HG02970 (cell line): ENCODE measurements around the gene TBC1D5.
"Not testable (repeated sequence)": the region's sequence is repeated elsewhere in the genome, so short reads cannot be mapped to it uniquely, and the experiment has no call there.

Experiments
- ATAC-seq: cut with Tn5 transposase; IDR thresholded peaks from one replicate; pipeline ENCODE4 v1.9.1; 2021; ENCODE audit warnings: mild to moderate bottlenecking, moderate library complexity, moderate number of reproducible peaks; ENCODE audit not compliant: unreplicated experiment, low FRiP score

TBC1D5 gene

DNA sequence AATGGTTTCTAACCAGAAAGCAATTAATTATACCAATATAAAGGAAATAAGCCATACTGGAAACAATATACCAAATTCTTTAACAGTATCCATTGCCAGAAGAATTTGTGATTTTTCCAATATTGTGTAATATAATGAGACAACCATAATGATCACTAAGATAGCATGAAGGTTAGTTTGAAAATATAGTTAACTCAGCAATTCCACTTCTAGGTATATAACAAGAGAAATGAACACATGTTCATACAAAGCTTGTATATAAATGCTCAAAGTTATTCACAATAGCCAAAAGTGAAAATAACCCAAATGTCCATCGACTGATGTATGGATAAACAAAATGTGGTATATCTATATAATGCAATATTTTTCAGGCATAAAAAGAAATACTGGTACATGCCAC is 369.1 kb downstream of the TBC1D5 start:
- ATAC-seq = no peak

DNA sequence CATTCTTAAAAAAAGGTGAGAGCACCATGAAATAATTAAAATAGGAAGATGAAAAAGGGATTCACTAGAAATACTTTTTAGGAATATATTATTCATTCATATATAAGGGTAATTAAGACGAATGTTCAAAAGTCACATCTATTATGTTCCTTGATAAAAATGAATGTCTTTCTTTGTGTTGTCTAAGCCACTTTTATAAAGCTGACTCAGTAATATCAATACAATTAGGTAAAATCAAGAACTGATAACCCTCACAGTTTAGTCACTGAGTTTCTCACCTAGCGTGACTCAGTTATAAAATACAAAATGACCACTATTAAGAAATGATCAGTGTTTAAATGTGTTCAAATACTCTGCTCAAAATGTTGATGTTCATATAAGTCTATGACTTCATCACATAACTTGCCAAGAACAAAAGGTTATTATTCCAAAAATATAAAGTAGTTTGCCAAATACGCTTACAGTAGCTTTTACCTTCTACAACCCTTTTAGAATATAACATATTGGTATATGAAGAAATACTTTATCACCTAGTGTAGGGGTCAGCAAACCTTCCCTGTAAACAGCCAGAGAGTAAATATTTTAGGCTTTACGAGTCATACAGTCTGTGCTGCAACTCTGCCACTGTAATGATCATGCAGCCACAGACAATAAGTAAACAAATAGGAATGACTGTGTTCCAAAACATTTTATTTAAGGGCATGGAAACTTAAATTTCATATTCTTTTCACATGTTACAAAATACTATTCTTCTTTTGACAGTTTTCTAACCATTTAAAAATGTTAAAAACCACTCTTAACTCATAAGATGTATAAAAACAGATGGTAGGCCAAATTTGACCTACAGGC is 369.8 kb downstream of the TBC1D5 start:
- ATAC-seq = no peak

DNA sequence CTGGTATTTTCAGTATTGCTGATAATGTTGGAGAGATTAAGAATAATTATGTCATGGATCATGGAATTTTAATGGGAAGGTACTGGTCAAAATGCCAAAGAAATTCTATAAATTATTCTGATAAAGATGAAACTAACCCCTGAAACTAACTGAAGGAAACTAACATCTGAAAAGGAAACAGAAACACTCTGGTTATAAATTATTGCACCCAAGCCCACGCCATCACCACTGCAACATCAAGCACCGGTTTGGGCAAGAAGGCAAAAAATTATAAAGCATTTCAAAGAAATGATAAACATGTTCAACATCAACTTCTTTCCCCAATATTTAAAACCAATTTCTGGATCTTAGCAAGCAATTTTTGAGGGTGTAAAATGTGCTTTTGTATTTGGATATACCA is 372.5 kb downstream of the TBC1D5 start:
- ATAC-seq = no peak

DNA sequence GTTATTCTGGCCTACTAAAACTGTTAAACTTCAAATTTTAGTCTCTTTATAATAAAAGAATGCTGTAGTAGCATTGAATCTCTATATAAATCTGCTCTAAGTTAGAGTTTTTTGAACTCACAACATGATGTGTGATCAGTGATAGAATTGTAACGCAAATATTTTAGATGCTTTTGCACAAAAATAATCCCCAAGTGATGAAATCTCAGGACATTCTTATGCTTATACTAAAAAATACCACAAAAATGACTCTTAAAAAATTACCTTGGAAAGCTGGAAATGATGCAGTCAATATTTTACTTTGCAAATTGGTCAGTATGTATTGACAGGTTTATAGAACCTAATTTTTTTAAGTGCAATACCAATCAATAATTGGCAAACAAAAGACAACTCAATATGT is 375.3 kb downstream of the TBC1D5 start:
- ATAC-seq = no peak

DNA sequence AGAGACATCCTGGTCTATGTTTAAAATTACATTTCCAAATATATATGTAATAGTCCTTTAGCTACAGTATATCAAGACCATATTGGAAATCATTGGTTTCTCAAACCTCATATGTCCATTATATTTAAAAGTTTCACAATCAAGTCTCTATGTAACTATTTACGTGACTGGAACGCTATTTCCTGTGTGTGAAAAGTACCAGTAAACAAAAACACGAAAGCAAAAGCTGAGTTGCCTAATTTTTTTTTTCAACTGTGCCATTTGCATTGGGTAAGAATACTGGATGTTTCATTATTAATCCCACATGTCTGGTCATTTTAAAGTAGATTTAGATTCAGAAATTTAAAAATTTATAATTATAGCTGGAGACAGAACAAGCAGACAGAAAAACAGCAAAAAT is 381.4 kb downstream of the TBC1D5 start:
- ATAC-seq = no peak

DNA sequence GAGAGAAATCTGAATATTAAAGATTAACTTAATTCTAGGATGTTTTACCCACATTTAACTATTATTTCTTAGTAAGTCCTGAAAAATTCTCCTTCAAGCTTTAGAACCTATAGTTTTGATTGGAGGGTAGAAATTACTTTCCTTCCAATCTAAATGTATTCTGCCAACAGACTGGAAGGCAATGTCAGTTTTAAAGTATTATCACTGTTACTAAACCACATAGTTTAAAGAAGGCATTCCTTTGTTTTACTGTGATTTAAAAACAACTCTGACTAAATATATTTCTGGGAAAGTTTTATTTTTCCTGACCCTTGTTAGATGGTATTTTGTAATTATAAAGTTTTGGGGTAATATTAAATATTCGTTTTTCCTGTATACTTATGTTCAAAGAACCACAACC is 382.5 kb downstream of the TBC1D5 start:
- ATAC-seq = no peak

DNA sequence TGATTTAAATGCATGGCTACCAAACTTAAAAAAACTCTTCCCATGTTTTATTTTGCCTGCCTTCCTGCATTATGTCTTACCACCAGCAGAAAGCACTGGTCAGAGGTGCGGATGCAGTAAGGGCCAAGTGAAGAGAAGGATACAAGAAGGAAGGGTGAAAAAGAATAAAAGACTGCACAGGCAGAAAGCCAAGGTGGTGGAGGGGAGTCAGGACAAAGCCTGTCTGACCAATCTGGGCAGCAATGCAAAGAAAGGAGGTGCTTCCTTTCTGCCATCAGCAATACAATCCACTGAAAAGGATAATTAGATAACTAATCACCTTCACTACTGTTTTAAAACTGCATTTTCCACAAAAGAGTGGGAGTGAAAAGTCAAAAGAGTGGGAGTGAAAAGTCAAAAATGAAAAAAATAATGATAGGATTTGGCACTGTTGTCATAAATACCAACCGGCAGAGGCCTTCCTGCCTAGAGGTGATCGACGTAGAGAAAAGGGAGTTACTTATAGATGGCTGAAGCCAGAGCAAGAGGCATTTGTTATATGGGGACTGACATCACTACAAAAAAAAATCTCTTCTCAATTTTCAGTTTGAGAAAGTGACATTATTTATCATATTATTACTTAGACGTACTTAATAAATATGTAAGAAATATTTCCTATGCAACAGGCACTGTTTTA is 385.3 kb downstream of the TBC1D5 start:
- ATAC-seq = no peak

DNA sequence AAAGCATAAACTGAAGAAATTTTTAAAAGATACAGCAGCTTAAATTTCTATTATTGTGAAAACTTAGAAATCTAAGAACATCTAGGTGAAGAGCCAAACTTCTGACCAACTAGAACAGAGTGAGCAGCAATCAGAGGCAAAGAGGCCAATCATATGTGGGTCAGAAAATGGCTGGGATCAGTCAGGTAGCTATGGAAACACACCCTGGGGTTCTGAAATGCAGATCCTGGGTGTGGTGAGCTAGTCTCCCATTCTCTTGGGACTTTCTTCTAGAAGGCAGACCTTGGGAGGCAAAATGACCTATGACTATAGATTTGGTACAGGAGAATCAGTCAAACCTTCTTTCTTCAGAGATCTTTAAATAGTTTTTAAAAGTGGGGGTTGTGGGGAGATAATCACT is 385.8 kb downstream of the TBC1D5 start:
- ATAC-seq = no peak

DNA sequence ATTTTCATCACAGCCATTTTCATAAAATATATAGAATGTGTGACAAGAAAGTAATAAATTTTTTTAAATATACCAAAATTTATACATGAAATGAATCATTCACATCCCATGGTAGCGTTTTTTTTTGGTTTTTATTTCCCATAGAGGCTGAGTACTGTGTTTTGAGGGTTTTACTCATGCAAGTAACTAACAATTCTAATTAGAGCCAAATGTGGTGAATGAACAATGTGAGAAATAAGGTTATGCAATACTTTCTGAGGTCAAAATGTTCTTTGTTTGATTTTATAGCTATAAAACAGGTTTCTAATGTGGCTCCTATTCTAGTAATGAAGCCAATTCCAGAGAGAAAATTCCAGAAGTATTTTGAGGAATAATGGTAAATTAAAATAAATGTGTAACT is 386.8 kb downstream of the TBC1D5 start:
- no peak for ATAC-seq

DNA sequence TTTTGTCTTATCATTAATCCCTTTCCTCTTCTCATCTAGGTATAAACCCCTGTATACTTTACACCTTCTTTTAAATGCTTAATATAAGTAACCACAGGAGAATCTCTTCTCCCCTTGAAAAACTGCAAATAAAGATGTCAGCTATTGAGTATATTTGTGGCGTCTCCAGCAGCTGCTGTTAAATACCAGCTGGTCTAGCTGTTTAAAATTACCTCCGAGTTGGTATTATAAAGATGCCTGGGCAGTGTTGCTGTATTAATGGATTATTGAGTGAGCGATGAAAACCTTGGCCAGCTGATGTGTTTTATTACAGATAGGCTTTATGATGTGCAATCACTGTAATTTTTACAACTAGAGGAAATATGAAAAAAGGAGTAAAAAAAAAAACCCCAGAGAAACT is 388.1 kb downstream of the TBC1D5 start:
- ATAC-seq = no peak

DNA sequence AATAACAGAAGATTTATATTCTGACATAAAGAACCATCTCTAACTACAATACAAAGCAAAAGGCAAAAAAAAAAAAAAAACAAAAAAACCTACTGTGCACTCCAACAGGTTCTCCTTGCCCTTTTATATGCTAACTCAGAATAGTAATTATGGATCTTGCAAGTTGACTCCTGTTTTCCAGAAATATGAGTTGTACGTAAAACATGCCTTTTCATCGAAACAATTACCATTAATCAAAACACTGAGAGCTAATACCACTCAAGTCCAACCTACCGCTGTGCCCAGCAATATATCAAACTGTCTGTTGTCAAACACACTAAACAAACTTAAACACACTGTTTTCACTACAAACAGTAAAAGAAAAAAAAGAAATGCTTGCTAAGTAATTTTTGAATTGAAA is 389.8 kb downstream of the TBC1D5 start:
- no peak for ATAC-seq

DNA sequence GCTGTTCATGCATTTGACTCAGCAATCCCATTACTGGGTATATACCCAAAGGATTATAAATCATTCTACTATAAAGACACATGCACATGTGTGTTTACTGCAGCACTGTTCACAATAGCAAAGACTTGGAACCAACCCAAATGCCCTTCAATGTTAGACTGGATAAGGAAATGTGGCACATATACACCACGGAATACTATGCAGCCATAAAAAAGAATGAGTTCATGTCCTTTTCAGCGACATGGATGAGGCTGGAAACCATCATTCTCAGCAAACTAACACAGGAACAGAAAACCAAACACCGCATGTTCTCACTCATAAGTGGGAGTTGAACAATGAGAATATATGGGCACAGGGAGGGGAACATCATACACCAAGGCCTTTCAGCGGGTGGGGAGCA is 391.2 kb downstream of the TBC1D5 start:
- not testable (repeated sequence) for ATAC-seq

DNA sequence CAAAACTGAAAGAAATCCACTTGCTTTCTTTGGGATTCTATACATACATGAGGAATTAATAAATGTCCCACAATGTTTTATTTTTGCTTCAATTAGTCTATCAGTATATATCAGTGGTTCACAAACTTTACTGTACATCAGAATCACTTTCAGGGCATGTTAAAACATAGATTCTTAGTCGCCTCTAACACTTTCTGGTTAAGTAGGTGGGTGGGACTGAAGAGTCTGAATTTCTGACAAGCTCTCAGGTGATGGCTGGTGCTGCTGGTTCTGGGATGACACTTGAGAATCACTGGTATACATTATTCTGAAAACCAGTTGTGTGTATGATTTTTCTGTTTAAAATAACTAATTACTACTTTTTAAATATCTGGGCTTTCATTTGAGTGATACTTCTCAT is 393.3 kb downstream of the TBC1D5 start:
- no peak for ATAC-seq

DNA sequence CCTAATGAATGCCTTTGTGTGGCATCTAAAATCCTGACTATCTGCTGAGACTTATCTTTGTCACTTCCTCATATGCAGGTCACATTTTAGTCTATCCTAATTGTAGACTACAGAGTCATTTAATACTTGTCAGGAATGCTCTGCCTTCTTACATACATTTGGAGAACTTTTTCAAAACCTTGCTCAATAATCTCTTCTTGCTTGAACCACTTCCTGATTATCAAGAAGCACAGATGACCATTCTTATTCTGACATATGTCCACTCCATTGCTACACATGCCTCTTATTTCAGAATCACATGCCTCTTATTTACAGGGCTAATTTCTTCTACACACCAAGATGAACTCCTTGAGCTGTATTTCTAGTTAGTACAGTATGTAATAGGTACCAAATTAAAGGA is 400.3 kb downstream of the TBC1D5 start:
- no peak for ATAC-seq

DNA sequence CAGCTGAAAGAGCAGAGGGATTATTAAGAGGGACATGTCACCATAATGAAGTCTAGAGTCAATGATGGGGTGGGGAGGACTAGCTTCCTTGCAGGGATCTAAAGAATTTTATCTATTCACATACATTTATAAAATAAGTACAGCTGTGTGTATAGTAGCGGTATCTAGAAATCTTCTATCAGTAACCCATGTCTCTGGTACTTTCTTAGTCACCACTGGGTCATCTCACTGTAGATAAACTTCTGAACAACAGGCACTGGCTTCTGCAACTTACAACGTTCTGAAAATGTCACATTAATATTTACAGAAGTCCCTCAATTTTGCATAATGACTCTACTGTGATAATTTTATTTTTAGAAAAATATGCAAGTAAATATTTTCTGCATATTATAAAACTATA is 401.7 kb downstream of the TBC1D5 start:
- no peak for ATAC-seq

DNA sequence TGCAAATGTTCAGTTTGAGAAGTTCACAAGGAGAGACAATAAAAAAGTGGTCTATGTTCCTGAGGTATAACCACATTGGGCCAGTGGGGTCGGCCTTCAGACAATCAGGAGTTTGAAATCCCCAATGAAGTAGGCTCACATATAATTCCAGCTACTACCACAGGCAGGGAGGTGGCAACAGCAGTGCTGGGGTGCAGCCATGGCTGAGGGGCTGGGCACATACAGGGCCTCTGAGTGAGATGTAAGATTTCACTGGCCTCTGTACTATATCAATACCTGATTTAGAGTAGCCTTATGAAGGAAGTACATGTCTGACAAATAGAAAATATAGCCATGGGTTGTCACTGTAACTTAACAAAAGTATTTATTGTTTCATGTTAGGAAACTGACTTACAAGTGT is 402.2 kb downstream of the TBC1D5 start:
- no peak for ATAC-seq

DNA sequence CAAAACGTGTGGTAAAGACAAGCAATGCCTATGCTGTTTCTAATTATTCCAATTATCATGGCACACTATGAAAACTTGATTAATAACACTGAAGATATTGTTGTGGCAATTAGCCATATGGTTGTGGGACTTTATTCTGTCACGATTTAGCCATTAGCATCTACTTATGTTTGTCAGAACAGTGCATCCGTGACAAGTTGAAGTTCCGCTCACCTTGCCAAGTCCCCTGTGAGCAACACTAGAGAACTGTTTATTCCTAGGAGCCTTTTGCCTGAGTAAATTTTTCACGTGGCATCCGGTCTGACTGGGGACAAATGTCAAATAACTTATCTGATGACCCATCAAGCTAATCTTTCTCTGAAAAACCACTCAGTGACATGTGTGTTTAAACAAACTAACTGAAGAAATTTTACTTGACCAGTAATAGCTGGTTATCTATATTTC is 403.3 kb downstream of the TBC1D5 start:
- no peak for ATAC-seq

DNA sequence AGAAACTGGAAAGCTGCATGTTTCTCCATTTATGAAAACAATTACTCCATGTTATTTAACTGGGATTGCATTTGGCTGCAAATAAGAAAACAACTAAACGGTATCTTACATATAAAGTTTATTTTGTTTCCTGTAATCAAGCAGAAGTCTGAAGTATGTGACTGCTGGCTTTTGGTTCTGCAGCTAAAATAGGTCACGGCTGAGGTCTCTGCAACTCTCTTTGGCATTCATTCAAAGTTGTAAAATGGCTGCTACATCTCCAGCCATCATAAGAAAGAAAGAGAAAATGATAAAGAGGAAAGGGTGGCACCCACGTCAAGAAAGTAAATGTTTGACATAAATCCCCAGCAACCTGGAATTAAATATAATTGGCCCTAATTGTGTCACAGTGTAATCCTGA is 406.1 kb downstream of the TBC1D5 start:
- no peak for ATAC-seq

DNA sequence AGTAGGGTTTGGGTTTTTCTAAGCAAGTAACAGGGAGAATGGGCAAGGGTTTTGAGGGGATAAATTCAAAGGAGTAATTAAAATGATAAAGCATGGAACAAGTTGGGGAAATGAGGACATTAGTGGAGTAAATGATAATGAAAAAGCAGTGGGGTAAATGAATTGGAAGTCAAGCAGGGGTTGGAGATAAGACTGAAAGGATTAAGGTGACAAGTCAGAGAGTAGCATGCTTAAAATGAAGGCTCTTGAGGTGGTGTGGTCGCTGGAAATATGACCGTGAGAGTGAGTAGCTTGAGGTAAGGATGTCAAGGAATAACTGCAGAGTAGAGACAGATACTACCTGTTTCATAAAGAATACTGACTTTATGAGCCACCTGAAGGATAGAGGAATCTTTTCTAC is 408.5 kb downstream of the TBC1D5 start:
- no peak for ATAC-seq

DNA sequence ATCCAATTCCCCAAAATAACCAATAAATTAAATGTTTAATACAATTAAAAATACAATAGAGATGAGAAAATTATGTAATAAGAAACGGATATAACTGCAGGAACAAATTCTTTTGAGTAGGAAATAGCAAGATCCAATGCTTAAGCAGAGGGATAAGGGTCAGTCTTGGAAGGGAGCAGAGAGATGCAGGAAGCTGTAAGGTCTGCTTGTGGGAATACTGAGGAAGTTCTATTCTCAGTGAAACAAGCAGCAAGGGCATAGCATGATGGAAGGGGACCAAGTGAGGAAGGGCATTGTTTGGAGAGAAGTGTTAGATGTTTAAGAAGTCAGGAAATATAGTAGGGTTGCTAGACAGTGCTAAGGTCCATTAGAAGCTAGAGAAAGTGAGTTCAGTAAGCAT is 409.0 kb downstream of the TBC1D5 start:
- no peak for ATAC-seq

DNA sequence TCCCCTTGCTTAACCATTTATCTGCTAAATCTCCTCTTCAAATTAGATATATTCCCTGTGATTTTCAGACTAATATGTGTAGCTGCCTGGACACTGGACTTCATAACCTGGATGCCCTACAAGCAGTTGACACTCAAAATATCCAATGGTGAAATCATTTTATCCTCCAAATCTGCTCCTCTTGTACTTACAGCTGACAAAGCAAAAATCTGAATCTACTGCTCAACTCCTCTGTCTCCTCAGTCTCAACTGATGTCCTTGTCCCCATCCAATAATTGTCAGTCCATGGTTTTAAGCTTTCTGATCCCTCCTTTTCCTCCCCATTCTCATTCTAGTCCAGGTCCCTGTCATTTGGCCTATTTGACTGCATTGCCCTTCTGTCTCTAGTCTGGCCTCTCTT is 411.8 kb downstream of the TBC1D5 start:
- no peak for ATAC-seq

DNA sequence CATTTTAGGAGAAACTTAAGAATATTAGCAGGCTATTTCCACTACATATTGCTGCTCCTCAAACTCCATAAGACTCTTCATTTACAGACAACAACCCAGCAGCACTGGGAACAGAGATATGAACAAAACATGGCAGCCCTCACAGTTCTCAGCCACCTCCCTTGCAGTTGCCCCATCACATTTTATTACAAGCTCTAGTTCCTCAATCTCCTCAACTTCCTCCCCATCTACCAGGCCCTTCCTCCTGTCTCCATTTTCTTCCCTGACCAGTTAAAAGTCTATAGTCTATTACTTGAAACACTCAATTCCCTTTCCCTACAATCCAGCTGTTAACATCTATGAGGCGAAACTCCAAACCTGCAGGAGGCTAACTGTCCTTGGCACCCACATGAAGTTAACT is 412.5 kb downstream of the TBC1D5 start:
- ATAC-seq = no peak
